Measurements from ENCODE around the gene SIGLEC6.

DNA sequence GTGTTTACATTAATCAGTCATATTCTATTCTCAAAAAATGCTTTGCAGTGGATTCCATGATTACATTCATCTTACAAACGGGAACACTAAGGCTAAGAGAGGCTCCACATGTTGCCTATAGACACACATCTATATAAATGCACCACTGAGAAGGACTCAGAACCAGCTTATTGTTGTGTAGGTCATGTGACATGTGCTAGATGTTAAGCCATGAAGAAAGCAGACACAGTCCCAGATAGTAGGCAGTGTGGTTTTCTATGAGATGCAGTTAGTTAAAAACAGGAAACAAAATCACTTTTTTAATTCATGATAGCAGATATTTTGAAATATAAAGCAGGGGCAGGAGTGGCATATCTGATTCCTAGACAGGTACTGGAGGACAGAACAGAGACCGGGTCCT, 10.7 kb downstream of the SIGLEC6 start:
- TF ChIP-seq, protein P1, sequence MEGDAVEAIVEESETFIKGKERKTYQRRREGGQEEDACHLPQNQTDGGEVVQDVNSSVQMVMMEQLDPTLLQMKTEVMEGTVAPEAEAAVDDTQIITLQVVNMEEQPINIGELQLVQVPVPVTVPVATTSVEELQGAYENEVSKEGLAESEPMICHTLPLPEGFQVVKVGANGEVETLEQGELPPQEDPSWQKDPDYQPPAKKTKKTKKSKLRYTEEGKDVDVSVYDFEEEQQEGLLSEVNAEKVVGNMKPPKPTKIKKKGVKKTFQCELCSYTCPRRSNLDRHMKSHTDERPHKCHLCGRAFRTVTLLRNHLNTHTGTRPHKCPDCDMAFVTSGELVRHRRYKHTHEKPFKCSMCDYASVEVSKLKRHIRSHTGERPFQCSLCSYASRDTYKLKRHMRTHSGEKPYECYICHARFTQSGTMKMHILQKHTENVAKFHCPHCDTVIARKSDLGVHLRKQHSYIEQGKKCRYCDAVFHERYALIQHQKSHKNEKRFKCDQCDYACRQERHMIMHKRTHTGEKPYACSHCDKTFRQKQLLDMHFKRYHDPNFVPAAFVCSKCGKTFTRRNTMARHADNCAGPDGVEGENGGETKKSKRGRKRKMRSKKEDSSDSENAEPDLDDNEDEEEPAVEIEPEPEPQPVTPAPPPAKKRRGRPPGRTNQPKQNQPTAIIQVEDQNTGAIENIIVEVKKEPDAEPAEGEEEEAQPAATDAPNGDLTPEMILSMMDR (IDR thresholded peaks at IDR 0.05), result no peak
- no peak for TF ChIP-seq ZFX (IDR thresholded peaks at IDR 0.05; ENCODE audit: borderline replicate concordance)
